Breast epithelium (tissue), 3 donors: ENCODE data around the gene MCM5.

ENCODE experiments used
- POLR2A ChIP-seq: fragments of 450-650 bp; IDR thresholded peaks from one replicate; pipeline ENCODE4 v1.6.1; 2016; ENCODE audit warnings: antibody characterized with exemption, mild to moderate bottlenecking, moderate library complexity
- POLR2AphosphoS5 ChIP-seq, 3 donors: sonication (generic); formaldehyde crosslinking; IDR thresholded peaks; one replicate each; pipeline ENCODE4 v1.6.1; 2017; ENCODE audit warnings: antibody characterized with exemption in 3 of 3
- TF ChIP-seq, protein P1 (sequence below), 3 donors: fragments of 450-650 bp; IDR thresholded peaks; one replicate each; pipeline ENCODE4 v1.5.1; 2016 to 2017; ENCODE audit warnings: antibody characterized with exemption in 3 of 3, mild to moderate bottlenecking in 3 of 3, moderate library complexity in 3 of 3

GRCh38 chr22:35467681-35468434, 67.9 kb downstream of the MCM5 start:
- TF ChIP-seq, protein P1, sequence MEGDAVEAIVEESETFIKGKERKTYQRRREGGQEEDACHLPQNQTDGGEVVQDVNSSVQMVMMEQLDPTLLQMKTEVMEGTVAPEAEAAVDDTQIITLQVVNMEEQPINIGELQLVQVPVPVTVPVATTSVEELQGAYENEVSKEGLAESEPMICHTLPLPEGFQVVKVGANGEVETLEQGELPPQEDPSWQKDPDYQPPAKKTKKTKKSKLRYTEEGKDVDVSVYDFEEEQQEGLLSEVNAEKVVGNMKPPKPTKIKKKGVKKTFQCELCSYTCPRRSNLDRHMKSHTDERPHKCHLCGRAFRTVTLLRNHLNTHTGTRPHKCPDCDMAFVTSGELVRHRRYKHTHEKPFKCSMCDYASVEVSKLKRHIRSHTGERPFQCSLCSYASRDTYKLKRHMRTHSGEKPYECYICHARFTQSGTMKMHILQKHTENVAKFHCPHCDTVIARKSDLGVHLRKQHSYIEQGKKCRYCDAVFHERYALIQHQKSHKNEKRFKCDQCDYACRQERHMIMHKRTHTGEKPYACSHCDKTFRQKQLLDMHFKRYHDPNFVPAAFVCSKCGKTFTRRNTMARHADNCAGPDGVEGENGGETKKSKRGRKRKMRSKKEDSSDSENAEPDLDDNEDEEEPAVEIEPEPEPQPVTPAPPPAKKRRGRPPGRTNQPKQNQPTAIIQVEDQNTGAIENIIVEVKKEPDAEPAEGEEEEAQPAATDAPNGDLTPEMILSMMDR (IDR thresholded peaks at IDR 0.05) = no peak
- TF ChIP-seq POLR2A (no peak), POLR2AphosphoS5 (IDR thresholded peaks at IDR 0.05) (no peak)
